Stimulated activated CD8-positive, alpha-beta memory T cell treated with anti-CD3 and anti-CD28 coated beads, Interleukin-2, amount 100 ng/mL, for 1 hour (primary cell): ENCODE measurements around the gene PRELID1.

Experiments
- DNase-seq, 2 donors: peaks; one replicate each; pipeline ENCODE4 v3.0.0-alpha.2; 2020; ENCODE audit warnings: low read depth in 2 of 2

PRELID1 gene

DNA sequence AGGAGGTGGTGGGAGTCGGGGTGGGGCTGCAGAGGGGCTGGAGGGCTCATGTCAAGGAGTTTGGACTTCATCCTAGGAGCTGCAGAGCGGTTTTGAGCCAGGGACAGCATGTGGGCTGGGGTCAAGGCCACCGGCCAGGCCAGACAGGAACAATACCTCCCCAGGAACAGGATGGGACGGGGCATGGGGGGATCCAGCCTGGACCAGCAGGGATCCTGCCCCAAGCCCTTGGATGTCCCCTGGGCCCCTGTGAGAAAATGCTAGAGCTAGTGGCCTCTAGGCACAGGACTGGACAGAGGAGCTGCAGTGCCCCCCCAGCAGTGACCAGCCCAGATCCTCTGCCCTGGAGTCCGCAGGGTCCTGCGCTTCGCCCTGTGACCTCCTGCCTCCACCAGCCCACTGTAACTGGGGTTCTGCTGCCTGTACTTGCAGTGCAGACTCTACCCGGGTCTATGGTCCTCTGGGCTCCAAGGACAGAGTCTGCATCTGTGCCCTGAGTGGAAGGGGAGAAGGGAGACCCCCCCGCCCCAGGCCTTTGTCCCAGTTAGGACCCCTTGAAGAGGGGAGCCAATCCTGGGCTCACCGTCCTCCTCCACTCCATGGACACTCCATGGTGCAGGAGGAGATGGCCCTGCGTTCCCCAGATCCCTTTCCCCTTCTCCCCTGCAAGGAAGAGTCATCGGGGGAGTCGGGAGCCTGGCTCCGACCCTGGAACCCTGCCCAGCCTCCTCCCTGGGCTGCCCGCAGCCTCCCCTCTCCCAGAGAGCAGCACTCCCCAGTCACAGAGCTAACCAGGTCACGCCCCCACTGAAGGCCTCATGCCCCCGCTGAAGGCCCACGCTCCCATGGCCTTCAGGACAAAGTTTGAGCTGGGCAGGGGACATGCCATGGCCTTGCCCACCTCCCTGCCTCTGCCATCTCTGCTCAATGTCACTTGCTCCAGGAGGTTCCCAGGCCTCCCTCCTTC is 11.1 kb downstream of the PRELID1 start:
- DNase-seq = no peak

DNA sequence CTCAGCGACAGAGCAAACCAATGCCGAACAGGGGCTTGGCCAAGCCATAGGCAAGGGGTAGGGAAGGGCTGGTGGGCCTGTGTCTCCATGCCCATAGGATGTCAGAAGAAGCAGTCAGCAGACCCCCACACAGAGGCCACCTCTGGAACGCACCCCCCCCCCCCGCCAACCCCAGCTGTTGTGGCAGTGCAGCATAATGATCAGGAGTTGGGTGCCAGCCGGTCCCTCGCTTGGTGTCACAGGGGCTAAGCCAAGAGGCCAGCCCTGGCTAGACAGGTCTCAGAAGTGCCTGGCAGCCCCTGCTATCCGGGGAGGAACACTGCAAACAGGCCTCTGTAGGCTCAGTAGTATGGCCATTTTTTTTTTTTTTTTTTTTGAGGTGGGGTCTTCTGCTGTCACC is 11.8 kb downstream of the PRELID1 start:
- no peak for DNase-seq

DNA sequence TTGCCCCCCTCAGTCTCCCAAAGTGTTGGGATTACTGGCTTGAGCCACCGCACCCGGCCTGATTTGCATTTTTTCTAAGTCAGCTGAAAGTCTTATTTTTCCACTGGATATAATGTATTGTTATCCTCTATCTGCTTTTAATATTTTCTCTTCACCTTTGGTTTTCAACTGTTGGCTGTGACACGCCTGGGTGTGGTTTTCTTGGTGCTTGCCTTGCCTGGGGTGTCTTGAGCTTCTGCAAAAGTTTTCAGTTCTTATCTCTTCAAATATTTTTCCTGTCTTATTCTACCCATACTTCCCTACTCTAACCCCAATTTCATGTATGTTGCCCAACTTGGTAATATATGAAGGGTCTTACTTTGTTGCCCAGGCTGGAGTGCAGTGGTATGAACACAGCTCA is 12.4 kb downstream of the PRELID1 start:
- no peak for DNase-seq

DNA sequence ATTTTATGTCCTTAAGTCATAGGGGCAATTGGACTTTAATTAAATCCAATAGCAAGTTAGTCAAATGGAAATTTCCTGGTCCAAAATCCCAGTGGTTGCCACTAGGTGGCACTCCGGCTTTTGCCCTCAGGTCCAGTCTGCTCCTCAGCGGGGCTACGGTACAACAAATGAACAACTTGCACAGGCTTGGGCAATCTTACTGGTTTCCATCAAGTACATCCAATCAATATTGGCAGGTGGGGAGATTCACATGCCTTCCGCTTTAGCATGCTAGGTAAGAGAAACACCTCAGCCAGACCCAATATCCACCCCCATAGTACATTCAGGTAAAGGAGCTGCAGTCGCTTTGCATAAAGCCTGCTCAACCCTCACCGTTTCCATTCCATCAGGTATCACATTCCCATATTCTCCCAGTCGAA is 14.4 kb downstream of the PRELID1 start:
- DNase-seq = peak; percentile 59 to 60

DNA sequence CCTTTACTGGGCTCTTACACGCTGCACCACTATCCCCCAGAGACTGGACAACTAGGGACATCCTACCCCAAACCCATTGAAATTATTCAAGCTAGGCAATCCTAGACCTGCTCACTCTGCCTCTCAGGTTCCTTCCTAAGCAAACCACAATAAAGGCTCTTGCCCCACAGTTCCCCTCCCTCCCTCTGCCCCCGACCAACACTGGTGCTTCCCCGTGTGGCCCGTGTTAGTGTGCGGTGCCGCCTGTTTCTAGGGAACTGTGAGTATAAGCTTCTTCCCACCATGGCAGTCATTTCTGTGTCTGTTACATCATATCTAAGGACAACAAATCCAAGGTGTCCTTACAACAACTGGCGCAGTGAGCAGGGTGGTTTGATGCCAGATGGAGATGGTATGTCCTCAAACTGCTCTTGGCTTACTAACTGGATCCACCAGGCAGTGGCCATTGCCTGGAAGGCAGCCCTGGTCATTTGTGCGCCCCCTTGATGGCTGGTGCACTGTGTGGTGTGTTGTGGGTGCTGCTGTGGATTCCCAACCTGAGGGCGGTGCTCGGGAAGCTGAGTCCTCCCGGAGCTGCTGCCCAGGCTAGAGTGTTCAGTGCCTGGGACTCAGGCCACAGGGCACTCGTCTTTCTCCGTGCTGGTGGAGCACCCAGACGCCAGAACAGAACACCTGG is 16.5 kb downstream of the PRELID1 start:
- DNase-seq = no peak

DNA sequence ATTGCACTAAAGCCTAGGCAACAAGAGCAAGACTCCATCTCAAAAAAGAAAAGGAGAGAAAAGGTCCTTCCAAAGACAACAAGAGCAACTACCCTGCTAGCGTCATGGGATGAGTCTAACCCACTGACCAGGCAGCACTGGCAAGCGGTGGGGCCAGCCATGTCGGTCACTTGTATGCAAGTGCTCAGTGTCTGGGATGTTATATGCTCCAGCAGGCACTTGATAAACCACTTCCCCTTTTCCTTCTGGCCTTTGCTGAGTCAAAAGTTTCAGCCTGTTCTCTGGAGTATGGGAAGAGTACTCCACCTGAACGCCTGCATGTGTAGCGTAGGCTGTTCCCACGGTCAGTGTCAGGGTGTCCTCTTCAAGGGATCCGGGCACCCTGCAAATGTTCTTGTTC is 17.3 kb downstream of the PRELID1 start:
- DNase-seq = no peak

DNA sequence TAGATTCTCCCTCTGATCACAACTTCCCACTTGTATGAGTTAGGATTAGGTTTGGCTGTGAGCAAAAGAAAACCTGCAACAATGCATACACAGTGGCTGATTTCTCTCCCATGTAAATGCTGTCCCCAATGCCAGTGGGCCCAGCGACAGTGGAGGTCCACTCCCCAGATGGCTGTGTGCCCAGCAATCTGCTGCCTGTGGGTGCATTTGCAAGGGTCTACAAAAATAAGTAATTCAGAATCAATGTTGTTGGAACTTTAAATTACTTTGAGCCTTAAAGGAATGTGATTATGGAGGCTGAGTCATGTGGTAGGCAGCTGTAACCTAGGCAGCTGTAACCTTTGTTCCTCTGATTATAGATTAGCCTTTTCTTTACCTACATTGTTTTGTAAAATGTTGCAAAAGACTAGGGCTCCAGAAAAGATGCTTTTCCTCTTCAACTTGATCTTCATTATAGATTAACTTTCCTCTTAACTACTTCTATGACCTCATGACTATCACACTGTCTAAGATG is 22.3 kb downstream of the PRELID1 start:
- no peak for DNase-seq

DNA sequence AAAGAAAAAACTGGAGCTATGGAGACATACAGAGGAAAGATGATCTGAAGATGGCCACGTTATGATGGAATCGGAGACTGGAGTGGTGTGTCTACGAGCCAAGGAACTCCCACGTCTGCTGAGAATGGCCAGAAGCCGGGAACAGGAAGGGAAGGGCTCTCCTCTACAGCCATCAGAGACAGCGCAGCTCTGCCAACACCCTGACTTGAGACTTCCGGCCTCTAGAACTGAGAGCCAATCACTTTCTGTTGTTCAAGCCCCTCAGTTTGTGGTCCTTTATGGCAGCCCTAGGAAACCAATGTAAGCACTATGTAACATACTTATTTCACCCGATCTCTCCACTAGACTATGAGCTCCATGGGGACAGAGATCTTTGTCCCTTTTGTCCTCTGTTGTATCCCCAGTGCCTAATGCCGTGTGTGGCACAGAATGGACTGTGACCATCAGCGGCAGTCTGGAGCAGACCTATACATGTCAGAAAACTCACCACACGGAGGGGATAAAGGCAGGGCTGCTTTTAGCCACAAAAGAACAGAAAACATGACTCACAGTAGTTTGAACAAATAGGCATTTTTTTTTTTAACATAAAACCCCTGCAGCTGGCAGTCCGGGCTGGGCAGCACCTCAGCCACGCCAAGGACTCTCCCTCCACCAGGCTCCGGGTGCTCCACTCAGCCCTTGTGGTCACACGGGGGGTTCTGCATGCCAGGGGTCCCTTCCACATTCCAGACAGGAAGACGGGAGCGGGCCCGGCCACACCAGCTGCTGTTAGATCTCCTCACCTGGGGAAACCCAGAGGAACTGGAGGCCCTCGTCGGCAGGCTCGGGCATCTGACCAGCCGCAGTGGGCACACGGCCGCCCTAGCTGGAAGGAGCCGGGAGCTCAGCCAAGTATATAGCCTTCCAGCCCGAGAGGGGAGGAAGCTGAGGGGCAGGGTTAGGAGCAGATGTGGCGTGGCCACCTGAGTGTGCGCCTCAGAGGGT is 24.2 kb downstream of the PRELID1 start:
- no peak for DNase-seq

DNA sequence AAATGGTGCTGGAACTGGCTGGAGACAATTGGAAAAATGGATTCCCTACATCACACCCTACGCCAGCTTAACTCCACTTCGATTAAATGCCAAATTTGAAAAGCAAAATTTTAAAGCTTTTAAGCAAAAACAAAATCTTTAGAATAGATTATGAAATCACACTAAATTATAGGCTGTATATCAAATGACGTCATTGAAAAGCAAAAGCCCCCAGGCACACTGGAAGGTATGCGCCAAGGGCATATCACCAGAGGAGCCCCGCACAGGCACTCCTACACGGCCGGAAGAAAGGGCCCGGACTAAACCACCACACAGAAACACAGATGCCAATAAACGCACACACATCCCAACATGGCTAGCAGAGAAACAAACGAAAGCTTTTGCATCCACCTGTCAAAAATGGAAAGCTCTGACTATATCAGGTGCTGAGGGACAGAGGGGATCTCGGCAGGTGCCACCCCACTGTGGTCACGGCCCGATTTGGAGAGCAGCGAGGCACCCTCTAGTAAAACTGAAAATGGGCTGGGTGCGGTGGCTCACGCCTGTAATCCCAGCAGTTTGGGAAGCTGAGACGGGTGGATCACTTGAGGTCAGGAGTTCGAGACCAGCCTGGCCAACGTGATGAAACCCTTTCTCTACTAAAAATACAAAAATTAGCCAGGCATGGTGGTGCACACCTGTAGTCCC is 25.1 kb downstream of the PRELID1 start:
- DNase-seq = no peak

DNA sequence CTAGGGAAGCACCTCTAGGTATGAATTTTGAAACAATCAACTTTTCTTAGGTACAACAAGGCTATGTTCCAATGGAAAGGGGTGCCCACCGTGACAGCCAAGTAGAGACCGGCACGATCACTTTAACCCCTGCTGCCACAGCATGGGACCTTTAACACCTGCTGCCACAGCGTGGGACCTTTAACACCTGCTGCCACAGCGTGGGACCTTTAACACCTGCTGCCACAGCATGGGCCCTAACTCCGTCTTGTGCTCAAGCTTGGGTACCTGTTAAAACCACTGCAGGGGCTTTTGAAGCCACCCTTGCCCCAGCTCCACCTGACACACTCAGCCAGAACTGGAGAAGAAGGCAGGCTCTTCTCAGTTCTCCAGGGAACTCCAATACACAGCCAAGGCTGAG is 26.3 kb downstream of the PRELID1 start:
- DNase-seq = no peak

DNA sequence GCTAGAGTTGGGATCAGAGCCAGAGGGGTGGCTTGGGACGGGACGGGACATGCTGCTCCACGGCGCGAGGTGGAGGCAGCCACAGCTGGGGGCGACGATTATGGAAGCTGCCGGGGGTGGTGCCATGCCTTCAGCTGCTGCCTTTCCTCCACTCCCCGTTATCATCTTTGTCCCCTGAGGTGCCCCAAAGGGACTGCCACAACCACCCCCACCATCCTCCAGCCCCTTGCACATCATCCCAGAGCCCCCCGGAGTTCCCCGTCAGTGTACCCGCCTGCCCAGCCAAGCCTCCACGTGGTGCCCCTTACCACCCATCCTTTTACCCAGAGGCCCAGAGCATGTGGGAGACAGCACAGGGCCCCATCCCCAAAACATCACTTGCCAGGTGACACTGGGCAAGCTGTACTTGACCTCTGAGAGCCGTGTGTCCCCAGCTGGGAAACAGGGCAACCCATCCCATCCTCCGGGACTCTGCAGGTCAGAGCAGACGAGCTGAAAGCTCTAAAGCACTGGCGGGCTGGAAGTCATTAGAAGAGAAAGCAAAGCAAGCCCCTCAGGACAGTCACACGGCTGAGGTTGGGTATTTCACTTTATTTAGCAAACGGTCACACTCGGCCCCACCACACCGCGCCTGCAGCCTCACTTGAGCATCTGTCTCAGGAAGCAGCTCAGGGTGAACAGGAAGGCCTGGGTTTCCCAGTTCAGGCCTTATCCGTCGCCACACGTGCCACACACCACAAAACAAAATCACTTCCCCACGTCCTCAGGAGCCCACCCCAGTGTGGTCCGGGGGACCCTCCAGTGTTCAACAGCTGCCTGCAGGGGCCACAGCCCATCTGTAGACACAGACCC is 27.6 kb downstream of the PRELID1 start:
- no peak for DNase-seq

DNA sequence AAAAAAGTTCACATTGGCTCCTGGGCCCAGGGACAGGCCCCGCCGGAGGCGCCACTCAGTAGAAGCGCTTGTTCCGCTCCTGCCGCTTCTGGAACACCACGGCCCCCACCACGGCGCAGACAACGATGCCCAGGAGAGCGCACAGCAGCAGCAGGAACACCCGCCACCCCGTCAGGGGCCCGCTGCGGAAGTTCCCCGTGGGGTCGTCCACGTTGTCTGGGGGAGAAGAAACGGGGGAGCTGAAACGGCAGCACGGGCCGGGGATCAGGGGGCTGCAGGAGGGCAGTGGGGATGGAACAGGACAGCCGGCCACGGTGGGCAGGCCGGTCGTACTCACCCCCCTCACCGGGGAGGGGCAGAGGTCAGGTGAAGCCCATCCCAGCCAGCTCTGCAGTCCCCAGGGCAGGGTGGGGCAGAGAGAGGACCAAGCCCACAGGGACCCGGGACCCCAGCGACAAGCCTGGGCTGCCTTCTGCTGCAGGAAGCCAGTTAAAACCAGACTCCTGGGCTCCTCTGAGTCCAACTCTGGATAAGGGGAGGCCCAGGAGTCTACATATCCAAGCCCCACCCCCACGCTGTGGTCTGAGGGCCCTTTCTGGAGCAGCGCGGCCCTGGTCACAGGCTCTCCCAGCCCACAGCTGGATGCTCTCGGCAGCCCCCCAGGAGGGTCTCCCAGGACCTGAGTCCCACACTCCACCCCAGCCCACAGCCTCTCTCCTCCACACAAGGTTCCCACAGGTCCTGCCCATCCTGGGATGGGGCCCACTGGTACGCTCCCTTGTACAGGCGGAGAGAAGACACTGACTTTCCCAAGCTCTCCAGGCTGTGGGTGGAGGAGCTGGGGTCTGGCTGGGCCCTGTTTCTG is 28.7 kb downstream of the PRELID1 start:
- no peak for DNase-seq

DNA sequence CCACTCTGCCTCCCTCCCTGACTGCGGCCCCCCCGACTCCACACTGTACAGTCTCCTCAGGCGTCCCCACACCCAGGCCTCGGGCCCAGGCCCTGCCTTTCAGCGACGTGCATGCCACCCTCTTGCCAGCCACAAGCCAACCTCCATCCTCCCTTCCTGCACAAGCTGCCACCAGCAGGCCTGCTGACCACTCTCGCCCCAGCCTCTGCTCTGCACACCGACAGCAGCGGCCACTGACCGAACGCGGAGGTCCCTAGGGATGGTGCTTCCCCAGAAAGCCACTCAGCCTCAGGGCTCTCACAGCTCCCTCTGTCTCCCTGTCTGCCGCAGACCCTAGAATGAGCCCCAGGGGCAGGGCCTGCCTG is 29.3 kb downstream of the PRELID1 start:
- no peak for DNase-seq

DNA sequence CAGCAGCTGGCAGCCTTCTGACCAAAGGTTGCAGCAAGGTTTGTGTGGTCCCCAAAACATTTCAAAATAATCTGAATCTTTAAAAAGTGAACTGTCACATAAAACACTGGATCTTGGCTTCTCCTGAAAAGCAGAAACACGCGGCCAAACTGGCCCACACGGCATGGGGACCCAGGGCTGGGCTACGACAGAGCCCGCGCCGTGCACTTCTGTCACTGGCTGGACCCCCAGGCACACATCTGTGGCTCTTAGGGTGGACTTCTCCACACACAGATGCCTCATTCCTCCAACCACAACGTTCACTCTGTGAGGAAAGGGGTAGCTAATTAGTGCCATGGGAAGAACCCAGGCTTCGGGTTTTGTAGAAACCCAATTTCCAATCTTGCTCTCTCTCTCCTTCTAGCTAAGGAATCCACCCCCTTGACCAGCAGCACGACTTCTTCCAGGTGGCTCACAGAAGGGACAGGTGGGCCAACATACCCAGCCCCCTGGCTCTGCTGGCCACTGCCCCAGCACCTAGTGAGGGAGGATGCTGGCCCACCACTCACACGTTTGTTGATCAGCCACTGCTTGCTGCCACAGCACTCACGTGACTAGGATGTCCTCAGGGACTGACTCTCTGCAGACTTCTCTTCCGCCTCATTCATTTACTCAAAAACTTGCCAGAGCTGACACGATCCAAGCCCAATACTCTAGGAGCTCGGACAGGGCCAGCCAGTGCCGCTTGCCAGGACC is 30.0 kb downstream of the PRELID1 start:
- DNase-seq = no peak

DNA sequence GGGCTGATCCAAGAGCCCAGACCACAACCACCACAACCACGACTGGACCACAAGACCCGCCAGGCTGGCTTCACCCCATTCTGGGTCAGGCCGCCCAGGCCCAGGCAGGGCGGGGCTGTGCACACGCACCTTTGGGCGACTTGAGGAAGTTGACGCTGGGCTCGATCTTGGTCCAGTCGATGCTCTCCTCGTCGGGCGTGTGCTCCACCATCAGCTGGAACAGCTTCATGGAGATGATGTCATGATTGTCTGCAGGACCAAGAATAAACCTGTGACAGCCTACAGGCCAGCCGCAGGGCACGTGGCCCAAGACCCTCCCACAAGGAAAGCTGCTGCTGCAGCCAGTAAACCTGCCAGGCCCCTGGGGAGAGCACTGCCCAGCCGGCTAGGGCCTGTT is 30.6 kb downstream of the PRELID1 start:
- no peak for DNase-seq

DNA sequence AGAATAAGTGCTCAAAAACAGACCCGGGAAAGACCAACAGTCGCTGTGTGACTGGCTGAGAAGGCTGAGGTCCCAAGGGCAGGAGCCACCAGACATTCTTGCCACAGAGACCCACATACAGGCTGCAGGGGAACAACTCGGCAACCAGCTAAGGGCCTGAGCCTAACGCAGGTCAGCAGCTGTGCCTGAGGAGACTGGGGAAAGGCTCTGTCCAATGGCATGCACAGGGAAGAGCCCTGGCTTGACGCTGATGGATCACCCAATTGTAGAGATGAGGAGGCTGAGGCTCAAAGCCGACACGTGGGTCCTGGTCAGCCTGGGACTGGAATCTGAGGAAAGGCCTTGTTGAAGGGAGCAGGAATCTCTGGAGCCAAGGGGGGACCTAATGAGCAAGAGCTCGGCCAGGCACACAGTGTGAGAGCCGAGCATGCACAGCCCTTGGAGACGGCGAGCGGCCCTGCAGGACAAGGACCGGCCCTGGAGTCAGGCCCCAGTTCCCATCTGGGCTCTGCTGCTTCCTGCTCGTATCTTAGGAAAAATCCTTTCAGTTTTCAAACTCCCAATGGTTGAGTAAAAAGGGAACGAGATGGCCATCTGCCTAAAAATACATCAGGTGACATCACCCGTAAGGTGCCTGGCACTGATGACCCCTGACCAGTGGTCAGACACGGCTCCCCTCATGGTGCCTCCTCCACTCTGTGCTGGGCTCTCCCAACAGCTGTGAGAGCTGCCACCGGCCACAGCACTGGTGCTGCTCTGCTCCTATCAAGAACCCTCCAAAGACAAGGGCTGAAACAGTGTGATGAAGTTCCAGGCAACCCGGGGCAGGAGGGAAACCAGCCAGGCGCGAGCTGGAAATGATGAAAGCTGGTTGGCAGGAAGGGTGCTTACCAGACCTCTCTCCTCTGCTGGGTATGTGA is 31.4 kb downstream of the PRELID1 start:
- DNase-seq = no peak

DNA sequence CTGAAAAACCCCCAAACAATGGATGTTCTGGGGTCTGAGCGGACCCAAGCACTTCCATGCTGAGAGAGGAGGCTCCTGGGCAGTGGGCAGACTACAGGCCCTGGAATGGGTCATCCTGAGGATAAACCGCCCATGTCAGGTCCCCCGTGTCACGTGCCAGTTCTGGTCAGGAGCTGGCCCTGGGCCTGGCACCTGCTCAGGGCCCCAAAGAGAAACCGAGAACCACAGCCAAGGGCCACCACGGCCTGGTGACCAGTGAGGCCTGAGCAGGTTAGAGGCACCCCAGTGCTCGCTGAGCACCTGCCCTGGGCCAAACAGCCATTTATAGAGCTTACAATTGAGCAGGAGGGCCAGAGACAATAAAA is 32.1 kb downstream of the PRELID1 start:
- no peak for DNase-seq

DNA sequence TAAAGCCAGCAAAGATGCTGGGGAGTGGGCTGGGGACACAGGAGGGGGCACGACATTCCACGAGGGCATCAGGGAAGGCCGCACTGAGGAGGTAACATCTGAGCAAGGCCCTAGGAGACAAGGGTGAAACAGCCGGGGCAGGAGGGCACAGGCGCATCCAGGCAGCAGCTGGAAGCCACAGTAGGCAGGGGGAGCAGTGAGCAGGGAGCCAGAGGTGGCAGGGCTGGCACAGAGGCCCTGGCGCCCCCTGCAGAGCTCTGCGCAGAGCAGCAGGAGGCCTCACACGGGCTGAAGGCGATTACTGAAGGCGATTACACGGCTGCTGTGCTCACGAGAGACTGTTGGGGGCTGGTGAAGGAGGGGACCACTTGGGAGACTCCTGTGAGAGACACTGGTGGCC is 32.5 kb downstream of the PRELID1 start:
- DNase-seq = no peak
